ENCODE results near the gene ABCC1.

Gene ABCC1

GRCh38 chr16:16045296-16045695, 95.9 kb downstream of the ABCC1 start:
- no peak overlapping the region for H3K4me3 ChIP-seq (ENCODE audit: low read length)
- H3K36me3 ChIP-seq (ENCODE audit: control insufficient read depth, low read depth, low read length), result peaks cover 44% of the 10 kb centered on the region
- H3K9ac ChIP-seq (ENCODE audit: low read length), result no peak overlapping the region
- H3K27ac ChIP-seq (ENCODE audit: low read length), result no peak overlapping the region
- peaks cover 6% of the 10 kb centered on the region for H3K4me1 ChIP-seq (ENCODE audit: control insufficient read depth, low read depth, low read length)
- H3K9me3 ChIP-seq (ENCODE audit: control insufficient read depth, low read depth, low read length), result no peaks in the 10 kb centered on the region
- no peaks in the 10 kb centered on the region for H3K27me3 ChIP-seq (ENCODE audit: control insufficient read depth, insufficient read depth, low read length)

- H3K36me3 ChIP-seq (ENCODE audit: control insufficient read depth, low read depth, low read length), result peaks cover 44% of the 10 kb centered on the region
Measured at GRCh38 chr16:16045879-16046278, 96.5 kb downstream of the ABCC1 start.

GRCh38 chr16:16047761-16048160, 98.3 kb downstream of the ABCC1 start:
- H3K9ac ChIP-seq (ENCODE audit: low read length), result no peak overlapping the region

More at GRCh38 chr16:16045879-16046278, 96.5 kb downstream of the ABCC1 start:
- H3K9me3 ChIP-seq (ENCODE audit: control insufficient read depth, low read depth, low read length), result no peaks in the 10 kb centered on the region
- H3K27me3 ChIP-seq (ENCODE audit: control insufficient read depth, insufficient read depth, low read length), result no peaks in the 10 kb centered on the region
- no peak overlapping the region for H3K27ac ChIP-seq (ENCODE audit: low read length)
- H3K9ac ChIP-seq (ENCODE audit: low read length), result no peak overlapping the region
- H3K4me1 ChIP-seq (ENCODE audit: control insufficient read depth, low read depth, low read length), result peaks cover 6% of the 10 kb centered on the region
- no peak overlapping the region for H3K4me3 ChIP-seq (ENCODE audit: low read length)

GRCh38 chr16:16048904-16049582, 99.6 kb downstream of the ABCC1 start:
- H3K27me3 ChIP-seq (ENCODE audit: control insufficient read depth, insufficient read depth, low read length), result no peaks in the 10 kb centered on the region
- no peak overlapping the region for H3K4me3 ChIP-seq (ENCODE audit: low read length)
- no peaks in the 10 kb centered on the region for H3K4me1 ChIP-seq (ENCODE audit: control insufficient read depth, low read depth, low read length)
- H3K27ac ChIP-seq (ENCODE audit: low read length), result no peak overlapping the region
- H3K9me3 ChIP-seq (ENCODE audit: control insufficient read depth, low read depth, low read length), result no peaks in the 10 kb centered on the region
- no peak overlapping the region for H3K9ac ChIP-seq (ENCODE audit: low read length)
- H3K36me3 ChIP-seq (ENCODE audit: control insufficient read depth, low read depth, low read length), result peaks cover 56% of the 10 kb centered on the region

More at GRCh38 chr16:16047761-16048160, 98.3 kb downstream of the ABCC1 start:
- Histone ChIP-seq H3K36me3 (ENCODE audit: control insufficient read depth, low read depth, low read length) (peaks cover 54% of the 10 kb centered on the region), H3K27ac (ENCODE audit: low read length) (no peak overlapping the region), H3K4me3 (ENCODE audit: low read length) (no peak overlapping the region), H3K9me3 (ENCODE audit: control insufficient read depth, low read depth, low read length) (no peaks in the 10 kb centered on the region), H3K27me3 (ENCODE audit: control insufficient read depth, insufficient read depth, low read length) (no peaks in the 10 kb centered on the region), H3K4me1 (ENCODE audit: control insufficient read depth, low read depth, low read length) (no peaks in the 10 kb centered on the region)

GRCh38 chr16:16050106-16050505, 100.7 kb downstream of the ABCC1 start:
- H3K9me3 ChIP-seq (ENCODE audit: control insufficient read depth, low read depth, low read length), result no peaks in the 10 kb centered on the region
- no peak overlapping the region for H3K27ac ChIP-seq (ENCODE audit: low read length)
- no peaks in the 10 kb centered on the region for H3K27me3 ChIP-seq (ENCODE audit: control insufficient read depth, insufficient read depth, low read length)
- H3K4me3 ChIP-seq (ENCODE audit: low read length), result no peak overlapping the region
- no peak overlapping the region for H3K9ac ChIP-seq (ENCODE audit: low read length)
- H3K36me3 ChIP-seq (ENCODE audit: control insufficient read depth, low read depth, low read length), result peaks cover 58% of the 10 kb centered on the region
- H3K4me1 ChIP-seq (ENCODE audit: control insufficient read depth, low read depth, low read length), result no peaks in the 10 kb centered on the region

GRCh38 chr16:16051132-16051531, 101.7 kb downstream of the ABCC1 start:
- Histone ChIP-seq H3K4me3 (ENCODE audit: low read length) (no peak overlapping the region), H3K9ac (ENCODE audit: low read length) (no peak overlapping the region), H3K9me3 (ENCODE audit: control insufficient read depth, low read depth, low read length) (no peaks in the 10 kb centered on the region), H3K27me3 (ENCODE audit: control insufficient read depth, insufficient read depth, low read length) (no peaks in the 10 kb centered on the region), H3K27ac (ENCODE audit: low read length) (no peak overlapping the region), H3K36me3 (ENCODE audit: control insufficient read depth, low read depth, low read length) (peaks cover 55% of the 10 kb centered on the region), H3K4me1 (ENCODE audit: control insufficient read depth, low read depth, low read length) (no peaks in the 10 kb centered on the region)

GRCh38 chr16:16052916-16053315, 103.5 kb downstream of the ABCC1 start:
- Histone ChIP-seq H3K9ac (ENCODE audit: low read length) (no peak overlapping the region), H3K27me3 (ENCODE audit: control insufficient read depth, insufficient read depth, low read length) (no peaks in the 10 kb centered on the region), H3K27ac (ENCODE audit: low read length) (no peak overlapping the region), H3K4me3 (ENCODE audit: low read length) (no peak overlapping the region), H3K9me3 (ENCODE audit: control insufficient read depth, low read depth, low read length) (no peaks in the 10 kb centered on the region), H3K4me1 (ENCODE audit: control insufficient read depth, low read depth, low read length) (no peaks in the 10 kb centered on the region), H3K36me3 (ENCODE audit: control insufficient read depth, low read depth, low read length) (peaks cover 54% of the 10 kb centered on the region)

- H3K4me1 ChIP-seq (ENCODE audit: control insufficient read depth, low read depth, low read length), result no peaks in the 10 kb centered on the region
- no peak overlapping the region for H3K9ac ChIP-seq (ENCODE audit: low read length)
- H3K27me3 ChIP-seq (ENCODE audit: control insufficient read depth, insufficient read depth, low read length), result no peaks in the 10 kb centered on the region
- H3K36me3 ChIP-seq (ENCODE audit: control insufficient read depth, low read depth, low read length), result peaks cover 57% of the 10 kb centered on the region
- no peaks in the 10 kb centered on the region for H3K9me3 ChIP-seq (ENCODE audit: control insufficient read depth, low read depth, low read length)
- no peak overlapping the region for H3K4me3 ChIP-seq (ENCODE audit: low read length)
- H3K27ac ChIP-seq (ENCODE audit: low read length), result no peak overlapping the region
Measured at GRCh38 chr16:16057102-16057501, 107.7 kb downstream of the ABCC1 start.

GRCh38 chr16:16059160-16059559, 109.7 kb downstream of the ABCC1 start:
- Histone ChIP-seq H3K36me3 (ENCODE audit: control insufficient read depth, low read depth, low read length) (peaks cover 43% of the 10 kb centered on the region), H3K4me3 (ENCODE audit: low read length) (no peak overlapping the region), H3K27me3 (ENCODE audit: control insufficient read depth, insufficient read depth, low read length) (no peaks in the 10 kb centered on the region), H3K9ac (ENCODE audit: low read length) (no peak overlapping the region), H3K27ac (ENCODE audit: low read length) (no peak overlapping the region), H3K4me1 (ENCODE audit: control insufficient read depth, low read depth, low read length) (no peaks in the 10 kb centered on the region), H3K9me3 (ENCODE audit: control insufficient read depth, low read depth, low read length) (no peaks in the 10 kb centered on the region)

- Histone ChIP-seq H3K27me3 (ENCODE audit: control insufficient read depth, insufficient read depth, low read length) (no peaks in the 10 kb centered on the region), H3K4me3 (ENCODE audit: low read length) (no peak overlapping the region), H3K9me3 (ENCODE audit: control insufficient read depth, low read depth, low read length) (no peaks in the 10 kb centered on the region), H3K27ac (ENCODE audit: low read length) (no peak overlapping the region), H3K9ac (ENCODE audit: low read length) (no peak overlapping the region), H3K4me1 (ENCODE audit: control insufficient read depth, low read depth, low read length) (no peaks in the 10 kb centered on the region), H3K36me3 (ENCODE audit: control insufficient read depth, low read depth, low read length) (peaks cover 37% of the 10 kb centered on the region)
Measured at GRCh38 chr16:16059895-16060590, 110.6 kb downstream of the ABCC1 start.

- peaks cover 23% of the 10 kb centered on the region for H3K36me3 ChIP-seq (ENCODE audit: control insufficient read depth, low read depth, low read length)
Measured at GRCh38 chr16:16062023-16062937, 112.9 kb downstream of the ABCC1 start.

More at GRCh38 chr16:16062023-16062937, 112.9 kb downstream of the ABCC1 start:
- Histone ChIP-seq H3K27me3 (ENCODE audit: control insufficient read depth, insufficient read depth, low read length) (no peaks in the 10 kb centered on the region), H3K9me3 (ENCODE audit: control insufficient read depth, low read depth, low read length) (no peaks in the 10 kb centered on the region), H3K4me1 (ENCODE audit: control insufficient read depth, low read depth, low read length) (no peaks in the 10 kb centered on the region), H3K9ac (ENCODE audit: low read length) (no peak overlapping the region), H3K4me3 (ENCODE audit: low read length) (no peak overlapping the region), H3K27ac (ENCODE audit: low read length) (no peak overlapping the region)
